Measurements from ENCODE around the gene NPTN. TPM values are rescaled to one million over a fixed set of nuclear protein-coding genes. Genes with fewer than 3 reads are reported as not detected.

The NPTN gene
- total and polyA plus RNA-seq, 2 experiments from 2014 or later: 56.3 to 113 TPM

- H3F3A ChIP-seq (replicated peaks; ENCODE audit: low read depth): 0 out of 2 replicates have a peak, but pooled peaks cover 2% of the 10 kb centered on the region
- H3K4me3 ChIP-seq: no peak overlapping the region
- H3K27me3 ChIP-seq (ENCODE audit: insufficient read depth): no peaks in the 10 kb centered on the region
- no peak overlapping the region for H3K27ac ChIP-seq (ENCODE audit: low read depth)
- no peaks in the 10 kb centered on the region for H3K4me1 ChIP-seq (ENCODE audit: insufficient read depth)
- Mint-ChIP-seq H3K9me3 (no peaks in the 10 kb centered on the region), H3K4me3 (no peak overlapping the region), H3K36me3 (ENCODE audit: low read depth) (peaks cover 59% of the 10 kb centered on the region), H3K27me3 (ENCODE audit: insufficient read depth, low read depth, poor library complexity) (no peaks in the 10 kb centered on the region), H3K4me1 (no peaks in the 10 kb centered on the region; the same call in 2 of the 3 replicates), H3K27ac (no peak overlapping the region)
- H3K4me2 ChIP-seq: no peak overlapping the region
- peaks cover 7% of the 10 kb centered on the region for H4K20me1 ChIP-seq (replicated peaks; ENCODE audit: insufficient read depth)
- no peak for ATAC-seq
- H3K36me3 ChIP-seq (ENCODE audit: insufficient read depth): peaks cover 21% of the 10 kb centered on the region
- no peak for TF ChIP-seq ETS1 (IDR thresholded peaks at IDR 0.05)
- TF ChIP-seq POLR2AphosphoS5 (IDR thresholded peaks at IDR 0.05; ENCODE audit: low read depth): no peak
- TF ChIP-seq CREB1 (CRISPR knock-in tag; IDR thresholded peaks at IDR 0.05; ENCODE audit: low read depth): no peak
- no peak for TF ChIP-seq ZNF114 (CRISPR knock-in tag; IDR thresholded peaks at IDR 0.05)
- no peak for TF ChIP-seq CTCF (conservative IDR thresholded peaks at IDR 0.05; ENCODE audit: low read depth in 2 of 2)
- no peak for TF ChIP-seq EZH2 (IDR thresholded peaks at IDR 0.05; ENCODE audit: low read depth, unreplicated experiment)
- no peak for TF ChIP-seq REST (IDR thresholded peaks at IDR 0.05; ENCODE audit: unreplicated experiment)
- TF ChIP-seq EZH2phosphoT487 (IDR thresholded peaks at IDR 0.05; ENCODE audit: unreplicated experiment): no peak
- TF ChIP-seq JUNB (IDR thresholded peaks at IDR 0.05; ENCODE audit: unreplicated experiment): no peak
- TF ChIP-seq STAT1 (IDR thresholded peaks at IDR 0.05; ENCODE audit: unreplicated experiment): no peak
- no peak for TF ChIP-seq ZNF331 (CRISPR knock-in tag; IDR thresholded peaks at IDR 0.05; ENCODE audit: low read depth)
- no peak for TF ChIP-seq NANOG (IDR thresholded peaks at IDR 0.05; ENCODE audit: borderline replicate concordance)
- TF ChIP-seq ZNF462 (CRISPR knock-in tag; IDR thresholded peaks at IDR 0.05): no peak
- no peaks in the 10 kb centered on the region for H3K9me2 ChIP-seq (ENCODE audit: insufficient read depth)
- H2AFZ ChIP-seq: no peak overlapping the region
- DNase-seq (ENCODE audit: low spot score): no peak
- peaks cover 14% of the 10 kb centered on the region for H3K79me2 ChIP-seq (replicated peaks; ENCODE audit: insufficient read depth)
These were observed 47.1 kb downstream of the NPTN start for GRCh38 chr15:73585871-73586654.

Measured in GM23338 (cell line).